GM23338 (cell line): ENCODE data around the gene DPH7. TPM values are rescaled to one million over a fixed set of nuclear protein-coding genes. Genes with fewer than 3 reads are reported as not detected.

Source experiments
- ATAC-seq: fragments of 200-7000 bp; cut with Tn5 transposase; 3 replicates; pipeline ENCODE4 v1.9.1; 2020
- DNase-seq: peaks from one replicate; pipeline ENCODE4 v3.0.0-alpha.2; 2015; ENCODE audit warnings: low spot score
- H2AFZ ChIP-seq: fragments of 200-600 bp; sonication (generic); 2 replicates; pipeline ENCODE4 v1.8.0; 2016; ENCODE audit warnings: antibody characterized with exemption, mild to moderate bottlenecking, moderate library complexity
- H3F3A ChIP-seq: fragments of 200-600 bp; sonication (generic); replicated peaks from 2 replicates; pipeline ENCODE4 v1.8.0; 2017; ENCODE audit warnings: antibody characterized with exemption, mixed run types, low read depth
- H3K27ac ChIP-seq: fragments of 200-600 bp; sonication (generic); 2 replicates; pipeline ENCODE4 v1.6.1; 2016; ENCODE audit warnings: low read depth
- H3K27me3 ChIP-seq: fragments of 200-600 bp; sonication (generic); 2 replicates; pipeline ENCODE4 v1.8.0; 2016; ENCODE audit warnings: mild to moderate bottlenecking, mixed run types, moderate library complexity; ENCODE audit not compliant: insufficient read depth
- H3K36me3 ChIP-seq: fragments of 200-600 bp; sonication (generic); 2 replicates; pipeline ENCODE4 v1.8.0; 2016; ENCODE audit warnings: mild to moderate bottlenecking; ENCODE audit not compliant: insufficient read depth
- H3K4me1 ChIP-seq: fragments of 200-600 bp; sonication (generic); 2 replicates; pipeline ENCODE4 v1.8.0; 2016; ENCODE audit warnings: mild to moderate bottlenecking, moderate library complexity; ENCODE audit not compliant: insufficient read depth
- H3K4me2 ChIP-seq: fragments of 200-600 bp; sonication (generic); 2 replicates; pipeline ENCODE4 v1.7.1; 2017; ENCODE audit warnings: mixed run types
- H3K4me3 ChIP-seq: fragments of 200-600 bp; sonication (generic); 2 replicates; pipeline ENCODE4 v1.6.1; 2016; ENCODE audit warnings: mixed run types
- H3K79me2 ChIP-seq: fragments of 200-600 bp; sonication (generic); replicated peaks from 2 replicates; pipeline ENCODE4 v1.8.0; 2017; ENCODE audit warnings: mild to moderate bottlenecking; ENCODE audit not compliant: insufficient read depth
- H3K9me2 ChIP-seq: fragments of 200-600 bp; sonication (generic); 2 replicates; pipeline ENCODE4 v1.8.0; 2017; ENCODE audit not compliant: insufficient read depth
- H4K20me1 ChIP-seq: fragments of 200-600 bp; sonication (generic); replicated peaks from 2 replicates; pipeline ENCODE4 v1.8.0; 2017; ENCODE audit warnings: mild to moderate bottlenecking; ENCODE audit not compliant: insufficient read depth
- H3K27ac Mint-ChIP-seq: 2 replicates; pipeline ENCODE4 v1.8.0; 2020; ENCODE audit warnings: inconsistent platforms, mild to moderate bottlenecking, moderate library complexity, mixed read lengths
- H3K27me3 Mint-ChIP-seq: 3 replicates; pipeline ENCODE4 v1.8.0; 2022; ENCODE audit warnings: low read depth, mild to moderate bottlenecking, moderate library complexity, mixed read lengths, inconsistent platforms; ENCODE audit not compliant: insufficient read depth, poor library complexity
- H3K36me3 Mint-ChIP-seq: 3 replicates; pipeline ENCODE4 v1.8.0; 2021; ENCODE audit warnings: low read depth, mild to moderate bottlenecking, inconsistent platforms, moderate library complexity, mixed read lengths
- H3K4me1 Mint-ChIP-seq: 3 replicates; pipeline ENCODE4 v1.8.0; 2020; ENCODE audit warnings: mild to moderate bottlenecking, inconsistent platforms, mixed read lengths
- H3K4me3 Mint-ChIP-seq: 3 replicates; pipeline ENCODE4 v1.8.0; 2021; ENCODE audit warnings: moderate library complexity, mild to moderate bottlenecking, inconsistent platforms, mixed read lengths
- H3K9me3 Mint-ChIP-seq: 3 replicates; pipeline ENCODE4 v1.8.0; 2020; ENCODE audit warnings: moderate library complexity, mild to moderate bottlenecking, inconsistent platforms, mixed read lengths
- ETS1 ChIP-seq: IDR thresholded peaks from 2 replicates; pipeline ENCODE4 v1.6.1; 2016; ENCODE audit warnings: antibody characterized with exemption
- EZH2phosphoT487 ChIP-seq: fragments of 200-600 bp; sonication (generic); IDR thresholded peaks from one replicate; pipeline ENCODE4 v1.8.1; 2018; ENCODE audit warnings: antibody characterized with exemption; ENCODE audit not compliant: unreplicated experiment
- JUNB ChIP-seq: IDR thresholded peaks from one replicate; pipeline ENCODE4 v1.6.1; 2016; ENCODE audit warnings: antibody characterized with exemption; ENCODE audit not compliant: unreplicated experiment
- NANOG ChIP-seq: IDR thresholded peaks from 2 replicates; pipeline ENCODE4 v1.6.1; 2016; ENCODE audit warnings: antibody characterized with exemption, borderline replicate concordance
- ZNF114 ChIP-seq: fragments of 250-450 bp; sonication (Bioruptor Pico); IDR thresholded peaks from 2 replicates; pipeline ENCODE4 v1.5.0; 2020; ENCODE audit warnings: mild to moderate bottlenecking, moderate library complexity
- ZNF331 ChIP-seq: fragments of 250-450 bp; sonication (Bioruptor Pico); IDR thresholded peaks from 2 replicates; pipeline ENCODE4 v1.5.0; 2020; ENCODE audit warnings: low read depth, mild to moderate bottlenecking, moderate library complexity
- ZNF462 ChIP-seq: fragments of 250-450 bp; sonication (Bioruptor Pico); IDR thresholded peaks from 2 replicates; pipeline ENCODE4 v1.5.0; 2020; ENCODE audit warnings: mild to moderate bottlenecking, moderate library complexity
- polyA plus RNA-seq: library from polyadenylated mRNA; unstranded; fragments of >200 nt; fragmentation: Nextera tagmentation; extraction: Ambion mirVana; gene quantifications from 2 replicates; pipeline ENCODE4 v1.2.1, GENCODE V29; 2016
- total RNA-seq: library from RNA; depleted of rRNA; stranded (reverse); fragments of >200 nt; shearing (Covaris generic); gene quantifications from 2 replicates; pipeline ENCODE4 v1.2.3, GENCODE V29; 2014

Gene DPH7
- total and polyA plus RNA-seq, 2 experiments from 2014 or later: 44.5 to 68.8 TPM

GRCh38 chr9:137524981-137525317 is 53.8 kb downstream of the DPH7 start (continued):
- TF ChIP-seq ZNF462 (CRISPR knock-in tag) (no peak), NANOG (no peak), EZH2phosphoT487 (no peak), ZNF114 (CRISPR knock-in tag) (no peak)

GRCh38 chr9:137524161-137524980 is 54.4 kb downstream of the DPH7 start:
- Histone ChIP-seq H3K36me3 (no peaks in the 10 kb centered on the region), H3F3A (no peaks in the 10 kb centered on the region), H4K20me1 (no peaks in the 10 kb centered on the region), H3K4me3 (no peak overlapping the region), H2AFZ (no peak overlapping the region), H3K27ac (no peak overlapping the region), H3K9me2 (no peaks in the 10 kb centered on the region), H3K79me2 (no peaks in the 10 kb centered on the region), H3K4me2 (no peak overlapping the region), H3K27me3 (no peaks in the 10 kb centered on the region), H3K4me1 (no peaks in the 10 kb centered on the region)
- DNase-seq (no peak), ATAC-seq (no peak)
- Mint-ChIP-seq H3K4me1 (no peaks in the 10 kb centered on the region), H3K9me3 (0 out of 3 replicates have a peak, but pooled peaks cover 3% of the 10 kb centered on the region), H3K27ac (no peak overlapping the region), H3K27me3 (peaks cover 15% of the 10 kb centered on the region), H3K4me3 (no peak overlapping the region), H3K36me3 (peaks cover 8% of the 10 kb centered on the region; the same call in 1 of the 3 replicates)
- no peak for TF ChIP-seq ZNF331 (CRISPR knock-in tag)
- no peak for TF ChIP-seq JUNB
- no peak for TF ChIP-seq ZNF462 (CRISPR knock-in tag)
- no peak for TF ChIP-seq ETS1
- TF ChIP-seq EZH2phosphoT487: no peak
